Left renal cortex interstitium (tissue), 4 donors: ENCODE results near the gene CDKN2B. TPM values are rescaled to one million over a fixed set of nuclear protein-coding genes. Genes with fewer than 3 reads are reported as not detected.
A peak's percentile ranks its signal among the peaks of the same experiment; 100 is the strongest.
"Not testable (repeated sequence)": the region's sequence is repeated elsewhere in the genome, so short reads cannot be mapped to it uniquely, and the experiment has no call there.

Experiments
- DNase-seq, 4 donors: peaks; one replicate each; pipeline ENCODE4 v3.0.0-alpha.2; 2013; ENCODE audit warnings: low read depth in 4 of 4, low spot score in 2 of 4, missing footprints in 1 of 4
- polyA plus RNA-seq, 4 donors: library from polyadenylated mRNA; unstranded; fragments of 120-200 nt; gene quantifications; one replicate each; pipeline ENCODE4 v1.2.1, GENCODE V29; 2013; ENCODE audit not compliant: insufficient read length in 4 of 4

Gene CDKN2B, protein sequence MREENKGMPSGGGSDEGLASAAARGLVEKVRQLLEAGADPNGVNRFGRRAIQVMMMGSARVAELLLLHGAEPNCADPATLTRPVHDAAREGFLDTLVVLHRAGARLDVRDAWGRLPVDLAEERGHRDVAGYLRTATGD
- polyA plus RNA-seq, result under 1 TPM; 0.21 to 0.72 (median 0.42) TPM

DNA sequence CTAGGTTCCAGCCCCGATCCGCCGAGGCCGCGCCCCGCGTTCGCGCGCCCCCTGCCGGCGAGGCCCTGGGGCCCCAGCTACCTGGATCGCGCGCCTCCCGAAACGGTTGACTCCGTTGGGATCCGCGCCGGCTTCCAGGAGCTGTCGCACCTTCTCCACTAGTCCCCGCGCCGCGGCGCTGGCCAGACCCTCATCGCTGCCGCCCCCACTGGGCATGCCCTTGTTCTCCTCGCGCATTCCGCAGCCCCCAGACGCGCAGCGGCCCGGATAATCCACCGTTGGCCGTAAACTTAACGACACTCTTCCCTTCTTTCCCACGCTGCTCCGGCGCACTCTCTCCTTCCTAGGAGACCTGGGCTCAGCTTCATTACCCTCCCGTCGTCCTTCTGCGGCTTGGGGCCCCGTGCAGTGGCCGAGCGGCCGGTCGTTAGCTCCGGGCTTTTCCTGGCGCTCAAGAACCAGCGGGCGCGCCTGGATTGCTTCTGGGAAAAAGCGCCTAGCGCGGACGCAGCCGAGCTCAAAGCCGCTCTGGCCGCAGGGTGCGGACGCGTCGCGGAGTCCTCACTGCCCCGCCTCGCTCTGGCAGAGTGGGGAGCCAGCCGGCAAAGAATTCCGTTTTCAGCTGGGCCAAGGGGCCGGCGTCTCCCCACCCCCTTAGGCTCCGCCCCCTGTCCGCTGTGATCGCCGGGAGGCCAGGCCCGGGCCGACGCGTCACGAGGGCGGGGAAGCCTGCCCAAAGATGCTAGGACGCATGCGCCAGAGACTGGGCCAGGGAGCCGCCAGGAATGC lies at the start of gene CDKN2B:
Gene CDKN2B (minus strand): TSS at position 589 of the 789 bp plus-strand sequence. CDS start 352 bp downstream, at position 237.
- peak in 1 of 4 donors; percentile 74 for DNase-seq

GRCh38 chr9:22057972-22058371 lies 48.9 kb upstream of the CDKN2B start:
- not testable (repeated sequence) for DNase-seq

- DNase-seq, result no peak
Measured at GRCh38 chr9:22056402-22056801, 47.3 kb upstream of the CDKN2B start.

DNA sequence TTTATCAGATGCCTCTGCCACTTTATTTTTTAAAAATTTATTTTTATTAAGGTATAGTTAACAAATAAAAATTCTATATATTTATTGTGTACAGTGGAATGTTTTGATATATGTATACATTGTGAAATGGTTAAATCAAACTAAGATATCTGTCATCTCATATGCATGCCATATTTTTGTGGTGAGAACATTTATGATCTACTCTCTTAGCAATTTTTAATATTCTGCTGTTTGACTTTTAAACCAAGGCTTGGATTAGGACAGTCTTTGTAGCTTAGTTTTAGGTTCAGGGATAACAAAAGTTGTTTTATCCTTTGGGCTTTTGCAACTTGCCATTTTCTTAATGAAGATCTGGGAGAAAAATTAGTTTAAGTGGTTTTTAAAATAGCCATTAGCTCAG lies 46.0 kb upstream of the CDKN2B start:
- DNase-seq, result no peak

- no peak for DNase-seq
Measured at GRCh38 chr9:22054529-22054928, 45.4 kb upstream of the CDKN2B start.

GRCh38 chr9:22054076-22054475 lies 45.0 kb upstream of the CDKN2B start:
- DNase-seq, result no peak

DNA sequence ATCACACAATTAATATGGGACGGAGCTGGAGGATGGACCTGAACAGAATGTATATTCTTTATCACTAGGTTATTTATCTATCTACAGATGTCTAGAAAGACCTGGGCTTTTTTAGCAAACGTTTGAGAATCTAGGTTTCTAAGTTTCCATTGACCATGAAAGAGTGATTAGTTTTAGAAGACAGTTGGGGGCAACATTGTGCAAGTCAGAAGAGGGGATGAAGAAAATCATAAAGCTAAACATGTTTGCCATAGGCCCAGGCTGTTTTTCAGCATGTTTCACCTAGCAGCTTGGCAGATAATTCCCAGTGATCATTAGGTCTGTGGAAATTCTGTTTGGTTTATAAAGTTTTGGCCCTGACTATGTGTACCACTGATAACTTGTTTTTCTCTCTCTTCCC lies 44.1 kb upstream of the CDKN2B start:
- no peak for DNase-seq

- DNase-seq, result no peak
Measured at GRCh38 chr9:22052376-22052945, 43.4 kb upstream of the CDKN2B start.

GRCh38 chr9:22050924-22051323 lies 41.8 kb upstream of the CDKN2B start:
- no peak for DNase-seq

GRCh38 chr9:22049411-22049810 lies 40.3 kb upstream of the CDKN2B start:
- no peak for DNase-seq

- DNase-seq, result no peak
Measured at GRCh38 chr9:22047596-22047995, 38.5 kb upstream of the CDKN2B start.

GRCh38 chr9:22046243-22046885 lies 37.3 kb upstream of the CDKN2B start:
- no peak for DNase-seq

GRCh38 chr9:22045423-22045822 lies 36.3 kb upstream of the CDKN2B start:
- no peak for DNase-seq

- no peak for DNase-seq
Measured at GRCh38 chr9:22044583-22044982, 35.5 kb upstream of the CDKN2B start.

GRCh38 chr9:22043928-22044327 lies 34.8 kb upstream of the CDKN2B start:
- DNase-seq, result no peak

DNA sequence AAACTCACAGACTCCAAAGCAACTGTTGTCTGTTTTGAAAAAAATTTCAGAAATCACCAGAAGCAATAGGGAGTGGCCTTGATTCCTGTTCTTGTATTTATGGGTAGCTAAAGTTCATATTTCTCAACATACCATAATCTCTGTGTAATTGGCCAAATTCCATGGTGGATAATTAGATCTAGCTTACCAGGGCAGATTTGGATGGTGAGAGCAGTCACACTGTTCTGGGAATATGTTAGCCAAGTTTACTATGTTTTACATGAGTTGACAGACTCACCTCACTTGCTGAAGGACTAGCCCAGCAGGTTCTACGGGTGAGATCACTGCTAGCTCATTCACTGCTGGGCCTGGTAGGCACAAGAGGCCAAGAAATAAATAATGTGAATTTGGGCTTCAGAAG lies 32.7 kb upstream of the CDKN2B start:
- peak in 1 of 4 donors; percentile 8 for DNase-seq

DNA sequence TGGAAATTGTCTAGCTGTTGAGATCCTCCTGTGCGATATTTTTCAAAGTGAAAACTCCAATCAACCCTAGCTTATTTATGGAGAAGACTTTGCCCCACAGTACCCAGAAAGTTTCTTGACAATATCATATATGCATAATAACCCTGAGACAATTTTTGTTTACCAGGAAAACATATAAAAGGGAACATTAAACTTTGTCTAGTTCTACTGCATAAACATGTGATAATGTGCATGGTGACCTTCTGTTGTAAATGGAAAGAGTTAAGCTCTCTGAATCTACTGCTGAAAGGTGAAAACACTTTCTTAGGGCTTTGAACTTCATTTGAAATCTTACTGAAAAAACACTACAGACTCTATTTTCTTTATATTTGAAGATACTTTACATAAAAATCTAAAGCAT lies 32.2 kb upstream of the CDKN2B start:
- DNase-seq, result no peak

- no peak for DNase-seq
Measured at GRCh38 chr9:22040760-22041159, 31.7 kb upstream of the CDKN2B start.

- DNase-seq, result no peak
Measured at GRCh38 chr9:22039258-22039657, 30.2 kb upstream of the CDKN2B start.

DNA sequence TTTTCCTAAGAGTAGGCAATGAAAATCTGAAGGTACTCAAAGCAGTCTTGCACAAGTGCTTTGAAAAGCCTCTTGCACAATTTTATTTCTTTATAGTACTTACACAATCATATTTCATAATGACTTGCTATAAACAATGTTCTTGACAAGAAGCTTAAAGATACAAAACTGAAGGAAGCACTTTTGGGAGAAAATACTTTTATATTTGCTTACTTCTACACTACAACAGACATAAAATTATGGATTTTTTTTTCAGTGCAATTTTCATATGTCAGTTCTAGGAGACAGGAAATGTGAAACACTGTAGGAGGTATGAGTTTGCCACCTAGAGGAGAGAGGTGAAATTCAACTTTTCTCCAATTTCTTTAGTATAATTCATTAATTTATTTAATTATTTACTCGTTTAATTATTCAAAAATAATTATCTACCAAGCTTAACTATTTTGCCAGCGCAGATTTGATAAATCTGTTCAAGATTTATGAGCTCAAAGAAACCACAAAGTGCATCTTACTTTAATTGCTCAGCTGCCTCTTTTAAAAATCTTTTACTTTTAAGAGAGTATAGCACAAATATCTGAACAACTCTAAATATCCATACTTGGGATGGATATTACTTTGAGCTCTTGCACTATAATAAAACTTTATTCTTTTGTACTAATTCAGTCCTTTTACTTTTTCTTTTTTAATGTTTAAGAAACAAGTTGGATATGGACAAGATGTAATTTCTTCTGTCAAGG lies 29.0 kb upstream of the CDKN2B start:
- DNase-seq, result no peak
